ENCODE results near the gene PCDH9.

- TF ChIP-seq POLR2A (IDR thresholded peaks at IDR 0.05) = no peak
- TF ChIP-seq CTCF (IDR thresholded peaks at IDR 0.05) = no peak
- TF ChIP-seq POLR2AphosphoS5 (IDR thresholded peaks at IDR 0.05) = no peak
- no peak for TF ChIP-seq EP300 (IDR thresholded peaks at IDR 0.05)
Observed at GRCh38 chr13:66273011-66273410, 957.1 kb downstream of the PCDH9 start.

All from suprapubic skin (tissue), 4 donors.